A673 (cell line): ENCODE measurements around the gene ACER1.

Experiments
- CTCF ChIP-seq: fragments of 300-800, 200-600 bp; sonication (generic); conservative IDR thresholded peaks from 2 replicates; pipeline ENCODE4 v1.5.1; 2017; ENCODE audit warnings: low read depth, mild to moderate bottlenecking, antibody characterized with exemption, low read length, moderate library complexity, mixed read lengths
- EZH2 ChIP-seq: fragments of 200-600 bp; sonication (generic); IDR thresholded peaks from 2 replicates; pipeline ENCODE4 v1.6.1; 2017; ENCODE audit warnings: borderline replicate concordance, low read depth, mild to moderate bottlenecking, mixed read lengths, antibody characterized with exemption, low read length; ENCODE audit not compliant: poor library complexity, severe bottlenecking

DNA sequence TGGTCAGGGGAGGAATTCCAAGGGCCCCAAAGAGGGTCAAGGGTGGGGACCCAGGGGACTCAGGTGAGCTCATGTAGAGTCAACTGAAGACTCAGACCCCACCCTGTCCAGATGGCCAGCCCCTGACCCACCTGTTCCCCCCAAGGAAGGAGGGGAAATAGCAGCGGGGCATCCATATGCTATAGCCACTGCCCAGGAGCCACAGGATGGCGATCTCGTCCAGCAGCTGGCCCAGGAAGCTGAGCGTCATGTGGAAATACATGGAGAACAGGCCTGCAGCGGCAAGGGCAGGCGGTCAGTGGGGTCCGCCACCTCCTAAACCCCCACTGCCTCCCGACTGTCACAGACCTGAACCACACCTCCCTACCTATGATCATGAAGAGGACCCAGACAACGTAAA lies 21.4 kb downstream of the ACER1 start:
- TF ChIP-seq CTCF (no peak; the same call in 1 of the 2 replicates), EZH2 (no peak)
